Pons (tissue), 1 donor: ENCODE results near the gene ITPRIPL2.

Source experiments
- DNase-seq: peaks from one replicate; pipeline ENCODE4 v3.0.0-alpha.2; 2016; ENCODE audit warnings: low spot score

Gene ITPRIPL2

GRCh38 chr16:19119564-19119963, 5.8 kb downstream of the ITPRIPL2 start:
- no peak for DNase-seq

- DNase-seq: no peak
These were observed 9.9 kb downstream of the ITPRIPL2 start for GRCh38 chr16:19123535-19124178.

- no peak for DNase-seq
These were observed 12.5 kb downstream of the ITPRIPL2 start for GRCh38 chr16:19126300-19126699.

- DNase-seq: no peak
These were observed 13.4 kb downstream of the ITPRIPL2 start for GRCh38 chr16:19127205-19127604.

- DNase-seq: peak; percentile 59
These were observed 13.9 kb downstream of the ITPRIPL2 start for GRCh38 chr16:19127674-19128131.

GRCh38 chr16:19128454-19129200, 14.9 kb downstream of the ITPRIPL2 start:
- DNase-seq: no peak

- DNase-seq: no peak
These were observed 16.6 kb downstream of the ITPRIPL2 start for GRCh38 chr16:19130385-19130784.

GRCh38 chr16:19130852-19131824, 17.4 kb downstream of the ITPRIPL2 start:
- DNase-seq: peak; percentile 78

GRCh38 chr16:19131825-19132218, 18.1 kb downstream of the ITPRIPL2 start:
- DNase-seq: no peak

- no peak for DNase-seq
These were observed 18.5 kb downstream of the ITPRIPL2 start for GRCh38 chr16:19132255-19132654.

- no peak for DNase-seq
These were observed 19.1 kb downstream of the ITPRIPL2 start for GRCh38 chr16:19132898-19133297.

- no peak for DNase-seq
These were observed 19.8 kb downstream of the ITPRIPL2 start for GRCh38 chr16:19133600-19133999.

GRCh38 chr16:19135201-19135842, 21.6 kb downstream of the ITPRIPL2 start:
- no peak for DNase-seq

GRCh38 chr16:19135896-19136438, 22.2 kb downstream of the ITPRIPL2 start:
- DNase-seq: no peak

GRCh38 chr16:19136549-19137196, 22.9 kb downstream of the ITPRIPL2 start:
- peak; percentile 60 for DNase-seq

GRCh38 chr16:19137201-19138128, 23.7 kb downstream of the ITPRIPL2 start:
- DNase-seq: no peak

- peak; percentile 46 for DNase-seq
These were observed 24.8 kb downstream of the ITPRIPL2 start for GRCh38 chr16:19138601-19139000.

- no peak for DNase-seq
These were observed 25.8 kb downstream of the ITPRIPL2 start for GRCh38 chr16:19139436-19140091.

GRCh38 chr16:19140396-19140795, 26.6 kb downstream of the ITPRIPL2 start:
- DNase-seq: no peak
